Neural progenitor cell (in vitro differentiated cells): Measurements from ENCODE around the gene LTB4R.

ENCODE experiments used
- CTCF ChIP-seq: fragments of 200-600 bp; sonication (generic); IDR thresholded peaks from 2 replicates; pipeline ENCODE4 v1.5.1; 2017; ENCODE audit warnings: antibody characterized with exemption, mild to moderate bottlenecking
- EZH2phosphoT487 ChIP-seq: fragments of 200-600 bp; sonication (generic); IDR thresholded peaks from 2 replicates; pipeline ENCODE4 v1.6.1; 2017; ENCODE audit warnings: antibody characterized with exemption

DNA sequence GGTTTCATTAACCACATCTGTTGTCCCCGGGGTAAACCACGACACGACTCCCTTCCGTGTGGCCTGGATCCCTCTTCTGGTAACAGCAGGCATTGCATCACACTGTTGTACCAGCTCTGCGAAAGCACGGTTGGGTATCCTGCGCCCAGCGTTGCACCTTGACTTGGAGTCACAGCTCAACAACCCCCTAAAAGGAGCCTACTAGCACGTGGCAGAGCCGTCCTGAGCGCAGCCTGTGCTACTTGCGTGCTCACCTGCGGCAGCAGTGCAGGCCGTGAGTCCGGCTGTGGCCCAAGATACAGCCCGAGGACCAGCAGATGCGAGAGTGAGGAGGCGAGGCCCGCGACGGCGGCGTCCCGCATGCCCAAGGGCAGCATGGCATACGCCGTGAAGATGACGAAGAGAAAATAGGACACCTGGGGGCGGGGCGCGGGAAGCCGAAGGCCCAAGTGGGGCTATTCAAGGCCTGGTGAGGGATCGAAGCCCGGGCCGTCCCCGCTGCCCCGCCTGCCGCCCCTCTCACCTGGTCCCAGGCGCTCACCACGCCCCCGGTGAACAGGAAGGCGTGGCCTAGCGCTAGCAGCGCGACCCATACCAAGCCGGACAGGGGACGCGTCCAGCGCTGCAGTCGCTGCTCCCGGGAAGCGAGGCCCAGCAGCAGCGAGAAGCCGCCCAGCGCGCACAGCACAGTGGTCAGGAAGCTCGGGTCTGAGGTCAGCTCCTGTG, 21.1 kb downstream of the LTB4R start:
- TF ChIP-seq CTCF: peak; percentile 67
- TF ChIP-seq EZH2phosphoT487: peak; percentile 14
